HepG2 (cell line): Measurements from ENCODE around the gene MARS1. TPM values are rescaled to one million over a fixed set of nuclear protein-coding genes. Genes with fewer than 3 reads are reported as not detected.
A peak's percentile ranks its signal among the peaks of the same experiment; 100 is the strongest.

Experiments
- JARID2 ChIP-seq: sonication (generic); formaldehyde crosslinking; IDR thresholded peaks from 2 replicates; pipeline ENCODE4 v1.8.1; 2023; ENCODE audit warnings: missing genetic modification reagents, inconsistent platforms; ENCODE audit not compliant: insufficient replicate concordance
- KIAA2018 ChIP-seq: sonication (generic); formaldehyde crosslinking; IDR thresholded peaks from 2 replicates; pipeline ENCODE4 v1.5.0; 2020; ENCODE audit warnings: mild to moderate bottlenecking, missing genetic modification reagents, borderline replicate concordance
- MIER2 ChIP-seq: IDR thresholded peaks from 2 replicates; pipeline ENCODE4 v1.6.1; 2016; ENCODE audit warnings: missing biosample characterization, missing genetic modification reagents
- RAD21 ChIP-seq: fragments of 450-650 bp; formaldehyde crosslinking; IDR thresholded peaks from 2 replicates; pipeline ENCODE4 v1.5.0; 2020; ENCODE audit warnings: mild to moderate bottlenecking
- THAP9 ChIP-seq: sonication (generic); formaldehyde crosslinking; IDR thresholded peaks from 2 replicates; pipeline ENCODE4; 2020; ENCODE audit warnings: missing genetic modification reagents, mild to moderate bottlenecking, borderline replicate concordance
- TMF1 ChIP-seq: sonication (generic); formaldehyde crosslinking; IDR thresholded peaks from 2 replicates; pipeline ENCODE4 v1.8.1; 2022; ENCODE audit warnings: low read depth, missing genetic modification reagents
- U2AF2 ChIP-seq: fragments of 200-400 bp; formaldehyde crosslinking; IDR thresholded peaks from 2 replicates; pipeline ENCODE4 v1.6.1; 2017; ENCODE audit warnings: low read depth, mild to moderate bottlenecking, low read length
- USF2 ChIP-seq, 2 experiments: sonication (generic) in 1 of 2; formaldehyde crosslinking in 1 of 2; IDR thresholded peaks; 2 replicates each; pipeline versions ENCODE4 v1.5.1 to v1.6.1; 2011 to 2020; ENCODE audit warnings: borderline replicate concordance in 1 of 2, low read depth in 1 of 2, low read length in 1 of 2, mild to moderate bottlenecking in 1 of 2, missing genetic modification reagents in 1 of 2, moderate library complexity in 1 of 2
- ZFP1 ChIP-seq: IDR thresholded peaks from 2 replicates; pipeline ENCODE4 v1.6.1; 2016
- ZNF18 ChIP-seq: sonication (generic); formaldehyde crosslinking; IDR thresholded peaks from 2 replicates; pipeline ENCODE4 v1.8.0; 2022; ENCODE audit warnings: mild to moderate bottlenecking, missing genetic modification reagents; ENCODE audit not compliant: insufficient replicate concordance
- ZSCAN21 ChIP-seq: sonication (generic); formaldehyde crosslinking; IDR thresholded peaks from 2 replicates; pipeline ENCODE4 v1.8.0; 2022; ENCODE audit warnings: mild to moderate bottlenecking, missing genetic modification reagents, moderate library complexity, borderline replicate concordance
- polyA plus RNA-seq, 8 experiments: library from polyadenylated mRNA; depleted of rRNA in 3 of 8; stranded (reverse) in 7 of 8; unstranded in 1 of 8; fragments of >200 nt; fragmentation: Illumina TruSeq in 4 of 8; extraction: Trizol in 4 of 8; gene quantifications; 2 replicates each; pipeline versions ENCODE4 v1.2.1 to v1.2.3, GENCODE V29; 2011 to 2016; ENCODE audit warnings: low read depth in 4 of 8, missing spikeins in 1 of 8, mixed read lengths in 1 of 8; ENCODE audit not compliant: insufficient read depth in 1 of 8
- total RNA-seq, 5 experiments: library from RNA; depleted of rRNA; stranded (reverse); fragments of >200 nt; fragmentation: Illumina TruSeq; extraction: Trizol; gene quantifications; 2 replicates each; pipeline ENCODE4 v1.2.3, GENCODE V29; 2016; ENCODE audit warnings: low read depth in 1 of 5

MARS1 gene
- total and polyA plus RNA-seq, 2 of the 13 experiments (the other 11 are each of a cell fraction or from before 2014, with no cell fraction given): 115 to 181 TPM

GRCh38 chr12:57522011-57522886 is 34.4 kb downstream of the MARS1 start, which contains the start of gene MBD6 (continued):
- TF ChIP-seq RAD21 (CRISPR knock-in tag) (0 out of 2 replicates have a peak, but pooled peaks have one; percentile 17), KIAA2018 (CRISPR knock-in tag) (no peak), MIER2 (CRISPR knock-in tag) (no peak), ZSCAN21 (CRISPR knock-in tag) (no peak), U2AF2 (0 out of 2 replicates have a peak, but pooled peaks have one; percentile 60), THAP9 (CRISPR knock-in tag) (peak; percentile 54; the same call in 1 of the 2 replicates), JARID2 (CRISPR knock-in tag) (peak; percentile 41), TMF1 (peak; percentile 65; the same call in 1 of the 2 replicates), ZNF18 (CRISPR knock-in tag) (peak; percentile 9), USF2 (IDR thresholded peaks at IDR 0.05; ENCODE audit: low read depth, low read length) (peak; percentile 83), USF2 (CRISPR knock-in tag; IDR thresholded peaks at IDR 0.05; ENCODE audit: borderline replicate concordance) (peak; percentile 85; the same call in 1 of the 2 replicates), ZFP1 (CRISPR knock-in tag) (no peak)
